Panc1 (cell line): Measurements from ENCODE around the gene MCCC1. TPM values are rescaled to one million over a fixed set of nuclear protein-coding genes. Genes with fewer than 3 reads are reported as not detected.

ENCODE experiments used
- ATAC-seq: fragments of 200-7000 bp; cut with Tn5 transposase; 2 replicates; pipeline ENCODE4 v1.9.1; 2020; ENCODE audit warnings: mild to moderate bottlenecking, moderate library complexity
- BruUV-seq: library from RNA; stranded (reverse); fragments of 400-500 nt; replicated peaks from 2 replicates; lab custom pipeline; 2021; lab: Mats Ljungman, UMichigan
- CTCF ChIA-PET: fragments of 300-600 bp; sonication (Branson Sonifier 250); formaldehyde crosslinking; loops from one replicate; lab custom pipeline; 2022; ENCODE audit warnings: antibody characterized with exemption; lab: Charles Lee
- POLR2A ChIA-PET: fragments of 300-600 bp; sonication (Branson Sonifier 250); formaldehyde crosslinking; loops from one replicate; lab custom pipeline; 2022; ENCODE audit warnings: antibody characterized with exemption; lab: Charles Lee
- DNase-seq: peaks from one replicate; pipeline ENCODE4 v3.0.0-alpha.2; 2010; ENCODE audit warnings: low read depth, low spot score
- H3K27ac ChIP-seq: 2 replicates; pipeline ENCODE4 v1.5.1; 2011; ENCODE audit warnings: mild to moderate bottlenecking, low read length, inconsistent platforms
- H3K27me3 ChIP-seq: fragments of 200-500 bp; sonication (Bioruptor generic); 2 replicates; pipeline ENCODE4 v1.6.0; 2014; ENCODE audit warnings: low read length, inconsistent platforms; ENCODE audit not compliant: control insufficient read depth, insufficient read depth
- H3K36me3 ChIP-seq: fragments of 200-500 bp; sonication (Bioruptor generic); 2 replicates; pipeline ENCODE4 v1.5.1; 2014; ENCODE audit warnings: inconsistent platforms, mild to moderate bottlenecking, low read length, moderate library complexity; ENCODE audit not compliant: control insufficient read depth, insufficient read depth
- H3K4me1 ChIP-seq: 2 replicates; pipeline ENCODE4 v1.5.1; 2011; ENCODE audit warnings: inconsistent platforms, mild to moderate bottlenecking, low read length, moderate library complexity; ENCODE audit not compliant: control insufficient read depth, insufficient read depth
- H3K4me3 ChIP-seq, 2 experiments: 2 replicates each; pipeline ENCODE4 v1.5.1; 2011 to 2012; ENCODE audit warnings: low read depth in 2 of 2, low read length in 2 of 2, mild to moderate bottlenecking in 2 of 2, inconsistent platforms in 1 of 2, moderate library complexity in 1 of 2
- H3K9me3 ChIP-seq: fragments of 200-500 bp; sonication (Bioruptor generic); 2 replicates; pipeline ENCODE4 v1.5.1; 2014; ENCODE audit warnings: low read depth, mild to moderate bottlenecking, inconsistent platforms, low read length, moderate library complexity; ENCODE audit not compliant: control insufficient read depth, insufficient read depth
- CTCF ChIP-seq: fragments of 450-650 bp; IDR thresholded peaks from 2 replicates; pipeline ENCODE4 v1.5.1; 2017; ENCODE audit warnings: mild to moderate bottlenecking
- POLR2AphosphoS5 ChIP-seq: IDR thresholded peaks from 2 replicates; pipeline ENCODE4 v1.6.1; 2012; ENCODE audit warnings: mild to moderate bottlenecking, low read depth, low read length, moderate library complexity
- REST ChIP-seq, 2 experiments: IDR thresholded peaks; 2 replicates each; pipeline ENCODE4 v1.6.1; 2011 to 2012; ENCODE audit warnings: low read depth in 2 of 2, control low read depth in 1 of 2, low read length in 1 of 2, mild to moderate bottlenecking in 1 of 2, moderate library complexity in 1 of 2; ENCODE audit not compliant: insufficient read depth in 1 of 2
- SIN3A ChIP-seq: IDR thresholded peaks from 2 replicates; pipeline ENCODE4 v1.6.1; 2012; ENCODE audit warnings: low read depth, mild to moderate bottlenecking, low read length, moderate library complexity, borderline replicate concordance; ENCODE audit not compliant: insufficient read depth
- TCF7L2 ChIP-seq: IDR thresholded peaks from 2 replicates; pipeline ENCODE4 v1.6.1; 2011; ENCODE audit warnings: mild to moderate bottlenecking, low read depth, low read length, inconsistent platforms
- in situ Hi-C: cut with HindIII; loops from 2 replicates; pipeline ENCODE4 v1.10.0; 2016; ENCODE audit warnings: low sequenced_read_pairs, low pct_unique_long_range_greater_than_20kb
- intact Hi-C: fragments of 100-400 bp; cut with micrococcal nuclease; formaldehyde crosslinking; loops from one replicate; pipeline ENCODE4 v1.10.0; 2022; ENCODE audit not compliant: unreplicated experiment
- total RNA-seq: library from RNA; stranded (reverse); gene quantifications from one replicate; pipeline ENCODE4 v1.2.1, GENCODE V29; 2021; ENCODE audit not compliant: unreplicated experiment

MCCC1 gene
- total RNA-seq, 1 experiment from 2014 or later: 24.2 TPM

- Histone ChIP-seq H3K4me3 (no peak overlapping the region), H3K9me3 (no peaks in the 10 kb centered on the region), H3K27ac (no peak overlapping the region), H3K36me3 (no peaks in the 10 kb centered on the region; the same call in 1 of the 2 replicates), H3K4me1 (peaks cover 11% of the 10 kb centered on the region), H3K27me3 (no peaks in the 10 kb centered on the region)
- in situ Hi-C loops: no loop called here
- no TSS peak for BruUV-seq
- intact Hi-C loops: no loop called here
- TF ChIP-seq REST (IDR thresholded peaks at IDR 0.05; ENCODE audit: insufficient read depth in 1 of 2, low read depth in 2 of 2, low read length in 1 of 2) (no peak), CTCF (no peak), TCF7L2 (no peak), SIN3A (no peak), POLR2AphosphoS5 (no peak)
- no peak for ATAC-seq
- POLR2A ChIA-PET: no interaction called here
- CTCF ChIA-PET: no interaction called here
- DNase-seq: no peak
Observed at GRCh38 chr3:182967218-182968204, 131.8 kb downstream of the MCCC1 start.

- ChIA-PET POLR2A (no interaction called here), CTCF (no interaction called here)
- Histone ChIP-seq H3K27me3 (no peaks in the 10 kb centered on the region), H3K36me3 (peaks cover 4% of the 10 kb centered on the region; the same call in 1 of the 2 replicates), H3K4me3 (no peak overlapping the region), H3K4me1 (peaks cover 11% of the 10 kb centered on the region), H3K27ac (no peak overlapping the region), H3K9me3 (no peaks in the 10 kb centered on the region)
- no peak for TF ChIP-seq TCF7L2
- no peak for TF ChIP-seq POLR2AphosphoS5
- no peak for TF ChIP-seq REST (IDR thresholded peaks at IDR 0.05; ENCODE audit: insufficient read depth in 1 of 2, low read depth in 2 of 2, low read length in 1 of 2)
- TF ChIP-seq SIN3A: no peak
- no peak for TF ChIP-seq CTCF
- TSS peak; percentile 34 for BruUV-seq
- in situ Hi-C loops: no loop called here
- intact Hi-C loops: no loop called here
- ATAC-seq (no peak), DNase-seq (no peak)
Observed at GRCh38 chr3:182965861-182966366, 133.4 kb downstream of the MCCC1 start.
